Measurements from ENCODE around the gene TCF25.

The TCF25 gene

GRCh38 chr16:89945654-89946053 lies 72.3 kb downstream of the TCF25 start:
- no peak for DNase-seq (ENCODE audit: low read depth in 3 of 3)

GRCh38 chr16:89946515-89946914 lies 73.1 kb downstream of the TCF25 start:
- DNase-seq (ENCODE audit: low read depth in 3 of 3) = no peak

- DNase-seq (ENCODE audit: low read depth in 3 of 3) = no peak
These were observed 75.8 kb downstream of the TCF25 start for GRCh38 chr16:89949121-89949742.

GRCh38 chr16:89949756-89950155 lies 76.4 kb downstream of the TCF25 start:
- no peak for DNase-seq (ENCODE audit: low read depth in 3 of 3)

- DNase-seq (ENCODE audit: low read depth in 3 of 3) = no peak
These were observed 78.1 kb downstream of the TCF25 start for GRCh38 chr16:89951509-89951908.

GRCh38 chr16:89952049-89952448 lies 78.7 kb downstream of the TCF25 start:
- DNase-seq (ENCODE audit: low read depth in 3 of 3) = no peak

GRCh38 chr16:89952551-89952950 lies 79.2 kb downstream of the TCF25 start:
- no peak for DNase-seq (ENCODE audit: low read depth in 3 of 3)

- DNase-seq (ENCODE audit: low read depth in 3 of 3) = no peak
These were observed 80.4 kb downstream of the TCF25 start for GRCh38 chr16:89953671-89954406.

- DNase-seq (ENCODE audit: low read depth in 3 of 3) = no peak
These were observed 81.1 kb downstream of the TCF25 start for GRCh38 chr16:89954462-89954861.

GRCh38 chr16:89955001-89955685 lies 81.8 kb downstream of the TCF25 start:
- DNase-seq (ENCODE audit: low read depth in 3 of 3) = no peak

- no peak for DNase-seq (ENCODE audit: low read depth in 3 of 3)
These were observed 83.3 kb downstream of the TCF25 start for GRCh38 chr16:89956505-89957215.

GRCh38 chr16:89957216-89957785 lies 83.9 kb downstream of the TCF25 start:
- DNase-seq (ENCODE audit: low read depth in 3 of 3) = no peak

GRCh38 chr16:89958068-89958467 lies 84.7 kb downstream of the TCF25 start:
- DNase-seq (ENCODE audit: low read depth in 3 of 3) = no peak

GRCh38 chr16:89958596-89958995 lies 85.2 kb downstream of the TCF25 start:
- no peak for DNase-seq (ENCODE audit: low read depth in 3 of 3)

GRCh38 chr16:89960966-89961365 lies 87.6 kb downstream of the TCF25 start:
- no peak for DNase-seq (ENCODE audit: low read depth in 3 of 3)

Measured in stimulated activated CD4-positive, alpha-beta T cell treated with anti-CD3 and anti-CD28 coated beads, TNF-alpha, amount 100 ng/mL, for 48 hours (primary cell).